ENCODE data around the gene SIGLEC7.
"Not testable (repeated sequence)": the region's sequence is repeated elsewhere in the genome, so short reads cannot be mapped to it uniquely, and the experiment has no call there.

GRCh38 chr19:51169283-51169918 is 27.3 kb downstream of the SIGLEC7 start:
- TF ChIP-seq ZNF274 (IDR thresholded peaks at IDR 0.05; ENCODE audit: low read depth, low read length); YY1 (IDR thresholded peaks at IDR 0.05; ENCODE audit: insufficient read depth, insufficient read length): not testable (repeated sequence)
